Measurements from ENCODE around the gene ICAM1. TPM values are rescaled to one million over a fixed set of nuclear protein-coding genes. Genes with fewer than 3 reads are reported as not detected.
A peak's percentile ranks its signal among the peaks of the same experiment; 100 is the strongest.

ICAM1 gene
- total RNA-seq, 1 donor from 2014 or later, result 3.3 TPM

- no peak for DNase-seq (ENCODE audit: extremely low spot score, unreplicated experiment)
- H3K27me3 Mint-ChIP-seq, result peaks cover 94% of the 10 kb centered on the region
- H3K27ac Mint-ChIP-seq, result peak overlapping the region; percentile 66
- H3K4me1 Mint-ChIP-seq (ENCODE audit: unreplicated experiment), result peaks cover 21% of the 10 kb centered on the region
- peaks cover 8% of the 10 kb centered on the region for H3K36me3 Mint-ChIP-seq
- H3K4me3 Mint-ChIP-seq, result peak overlapping the region; percentile 87
- no peaks in the 10 kb centered on the region for H3K9me3 Mint-ChIP-seq
- TF ChIP-seq, protein P1, sequence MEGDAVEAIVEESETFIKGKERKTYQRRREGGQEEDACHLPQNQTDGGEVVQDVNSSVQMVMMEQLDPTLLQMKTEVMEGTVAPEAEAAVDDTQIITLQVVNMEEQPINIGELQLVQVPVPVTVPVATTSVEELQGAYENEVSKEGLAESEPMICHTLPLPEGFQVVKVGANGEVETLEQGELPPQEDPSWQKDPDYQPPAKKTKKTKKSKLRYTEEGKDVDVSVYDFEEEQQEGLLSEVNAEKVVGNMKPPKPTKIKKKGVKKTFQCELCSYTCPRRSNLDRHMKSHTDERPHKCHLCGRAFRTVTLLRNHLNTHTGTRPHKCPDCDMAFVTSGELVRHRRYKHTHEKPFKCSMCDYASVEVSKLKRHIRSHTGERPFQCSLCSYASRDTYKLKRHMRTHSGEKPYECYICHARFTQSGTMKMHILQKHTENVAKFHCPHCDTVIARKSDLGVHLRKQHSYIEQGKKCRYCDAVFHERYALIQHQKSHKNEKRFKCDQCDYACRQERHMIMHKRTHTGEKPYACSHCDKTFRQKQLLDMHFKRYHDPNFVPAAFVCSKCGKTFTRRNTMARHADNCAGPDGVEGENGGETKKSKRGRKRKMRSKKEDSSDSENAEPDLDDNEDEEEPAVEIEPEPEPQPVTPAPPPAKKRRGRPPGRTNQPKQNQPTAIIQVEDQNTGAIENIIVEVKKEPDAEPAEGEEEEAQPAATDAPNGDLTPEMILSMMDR (conservative IDR thresholded peaks at IDR 0.05), result no peak
These were observed 17.8 kb downstream of the ICAM1 start for GRCh38 chr19:10288662-10289166.

- peaks cover 8% of the 10 kb centered on the region for H3K36me3 Mint-ChIP-seq
- peaks cover 97% of the 10 kb centered on the region for H3K27me3 Mint-ChIP-seq
- H3K4me1 Mint-ChIP-seq (ENCODE audit: unreplicated experiment), result peaks cover 21% of the 10 kb centered on the region
- H3K9me3 Mint-ChIP-seq, result no peaks in the 10 kb centered on the region
- DNase-seq (ENCODE audit: extremely low spot score, unreplicated experiment), result no peak
- H3K27ac Mint-ChIP-seq, result no peak overlapping the region
- H3K4me3 Mint-ChIP-seq, result peak overlapping the region; percentile 87
- TF ChIP-seq, protein P1 (conservative IDR thresholded peaks at IDR 0.05), result no peak
These were observed 18.4 kb downstream of the ICAM1 start for GRCh38 chr19:10289167-10289835.

DNA sequence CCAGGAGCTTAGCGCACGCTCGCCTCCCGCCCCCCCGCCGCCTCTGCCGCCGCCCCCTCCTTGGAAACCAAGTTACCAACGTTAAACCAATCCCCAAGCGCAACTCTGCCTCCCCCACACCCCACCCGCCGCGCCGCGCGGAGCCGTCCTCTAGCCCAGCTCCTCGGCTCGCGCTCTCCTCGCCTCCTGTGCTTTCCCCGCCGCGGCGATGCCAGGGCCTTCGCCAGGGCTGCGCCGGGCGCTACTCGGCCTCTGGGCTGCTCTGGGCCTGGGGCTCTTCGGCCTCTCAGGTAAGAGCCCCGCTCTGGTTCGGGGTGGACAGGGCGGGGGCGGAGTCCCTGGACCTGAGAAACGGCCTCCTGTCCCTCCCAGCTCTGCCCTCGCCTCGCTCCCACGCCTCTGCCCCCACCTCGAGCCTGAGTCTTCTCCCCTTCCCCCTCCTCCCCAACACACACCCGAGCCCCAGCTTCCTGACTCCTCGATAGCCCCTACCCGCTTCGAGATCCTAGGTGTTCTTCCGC lies 19.0 kb downstream of the ICAM1 start, which contains the start of gene ICAM5:
ICAM5 (plus strand) TSS at position 117 of the 521 bp plus-strand sequence; CDS start at position 209, 92 bp downstream.
- Mint-ChIP-seq H3K4me3 (peak within 1 kb of the TSS; percentile 87), H3K9me3 (no peaks in the 10 kb centered on the region), H3K27me3 (peaks cover 100% of the 10 kb centered on the region), H3K36me3 (peaks cover 8% of the 10 kb centered on the region), H3K4me1 (ENCODE audit: unreplicated experiment) (peaks cover 21% of the 10 kb centered on the region), H3K27ac (peak within 1 kb of the TSS; percentile 66)
- TF ChIP-seq, protein P1 (conservative IDR thresholded peaks at IDR 0.05), result no peak
- no peak for DNase-seq (ENCODE audit: extremely low spot score, unreplicated experiment)

- H3K36me3 Mint-ChIP-seq, result peaks cover 3% of the 10 kb centered on the region
- H3K27ac Mint-ChIP-seq, result no peak overlapping the region
- peaks cover 100% of the 10 kb centered on the region for H3K27me3 Mint-ChIP-seq
- DNase-seq (ENCODE audit: extremely low spot score, unreplicated experiment), result no peak
- TF ChIP-seq, protein P1 (conservative IDR thresholded peaks at IDR 0.05), result no peak
- H3K4me3 Mint-ChIP-seq, result peak overlapping the region; percentile 87
- peaks cover 21% of the 10 kb centered on the region for H3K4me1 Mint-ChIP-seq (ENCODE audit: unreplicated experiment)
- H3K9me3 Mint-ChIP-seq, result no peaks in the 10 kb centered on the region
These were observed 19.5 kb downstream of the ICAM1 start for GRCh38 chr19:10290357-10290875.

GRCh38 chr19:10290876-10291553 lies 20.1 kb downstream of the ICAM1 start:
- peak; percentile 70 for DNase-seq (ENCODE audit: extremely low spot score, unreplicated experiment)
- H3K4me1 Mint-ChIP-seq (ENCODE audit: unreplicated experiment), result peaks cover 26% of the 10 kb centered on the region
- peaks cover 100% of the 10 kb centered on the region for H3K27me3 Mint-ChIP-seq
- peak overlapping the region; percentile 87 for H3K4me3 Mint-ChIP-seq
- H3K36me3 Mint-ChIP-seq, result no peaks in the 10 kb centered on the region
- H3K27ac Mint-ChIP-seq, result no peak overlapping the region
- TF ChIP-seq, protein P1 (conservative IDR thresholded peaks at IDR 0.05), result no peak
- no peaks in the 10 kb centered on the region for H3K9me3 Mint-ChIP-seq

Data from type B pancreatic cell (in vitro differentiated cells).